PC-9 (cell line): ENCODE measurements around the gene CAPS2. TPM values are rescaled to one million over a fixed set of nuclear protein-coding genes. Genes with fewer than 3 reads are reported as not detected.

Experiments
- BruUV-seq: library from RNA; stranded (reverse); fragments of 400-500 nt; replicated peaks from 2 replicates; lab custom pipeline; 2021; lab: Mats Ljungman, UMichigan
- CTCF ChIA-PET: fragments of 300-600 bp; sonication (Branson Sonifier 250); formaldehyde crosslinking; loops from one replicate; lab custom pipeline; 2022; ENCODE audit warnings: antibody characterized with exemption; lab: Charles Lee
- POLR2A ChIA-PET: fragments of 300-600 bp; sonication (Branson Sonifier 250); formaldehyde crosslinking; loops from one replicate; lab custom pipeline; 2022; ENCODE audit warnings: antibody characterized with exemption; ENCODE audit not compliant: unreplicated experiment; lab: Charles Lee
- DNase-seq, 2 experiments: peaks; one replicate each; pipeline versions ENCODE4 v3.0.0 to v3.0.0-alpha.2; 2015 to 2022; ENCODE audit warnings: mixed read lengths in 1 of 2
- H2AFZ ChIP-seq: fragments of 200-600 bp; sonication (generic); 2 replicates; pipeline ENCODE4 v1.8.1; 2017; ENCODE audit warnings: antibody characterized with exemption
- H3F3A ChIP-seq: fragments of 200-600 bp; sonication (generic); 2 replicates; pipeline ENCODE4 v1.8.1; 2017; ENCODE audit warnings: antibody characterized with exemption, mild to moderate bottlenecking, low read depth; ENCODE audit not compliant: insufficient read depth
- H3K27ac ChIP-seq: fragments of 200-600 bp; sonication (generic); 2 replicates; pipeline ENCODE4 v1.6.1; 2016; ENCODE audit warnings: mixed run types
- H3K27me3 ChIP-seq: fragments of 200-600 bp; sonication (generic); 2 replicates; pipeline ENCODE4 v1.6.1; 2016; ENCODE audit warnings: low read depth, mixed run types; ENCODE audit not compliant: insufficient read depth
- H3K36me3 ChIP-seq: fragments of 200-600 bp; sonication (generic); 2 replicates; pipeline ENCODE4 v1.6.1; 2016; ENCODE audit warnings: low read depth, mixed run types
- H3K4me1 ChIP-seq: fragments of 200-600 bp; sonication (generic); replicated peaks from 2 replicates; pipeline ENCODE4 v1.6.1; 2016; ENCODE audit warnings: mixed run types; ENCODE audit not compliant: insufficient read depth
- H3K4me2 ChIP-seq: fragments of 200-600 bp; sonication (generic); 2 replicates; pipeline ENCODE4 v1.6.1; 2017; ENCODE audit warnings: mixed run types
- H3K4me3 ChIP-seq: fragments of 200-600 bp; sonication (generic); 2 replicates; pipeline ENCODE4 v1.6.1; 2016; ENCODE audit warnings: mixed run types
- H3K79me2 ChIP-seq: fragments of 200-600 bp; sonication (generic); 2 replicates; pipeline ENCODE4 v1.6.1; 2017; ENCODE audit warnings: low read depth, mixed run types
- H3K9me2 ChIP-seq: fragments of 200-600 bp; sonication (generic); 2 replicates; pipeline ENCODE4 v1.8.1; 2017; ENCODE audit warnings: mild to moderate bottlenecking; ENCODE audit not compliant: insufficient read depth
- H3K9me3 ChIP-seq: fragments of 200-600 bp; sonication (generic); 2 replicates; pipeline ENCODE4 v1.8.1; 2016; ENCODE audit warnings: low read depth; ENCODE audit not compliant: insufficient read depth
- H4K20me1 ChIP-seq: fragments of 200-600 bp; sonication (generic); 2 replicates; pipeline ENCODE4 v1.8.1; 2017; ENCODE audit not compliant: insufficient read depth
- CTCF ChIP-seq: fragments of 200-600 bp; sonication (generic); conservative IDR thresholded peaks from 2 replicates; pipeline ENCODE4 v1.6.1; 2017; ENCODE audit warnings: mixed run types, antibody characterized with exemption, mild to moderate bottlenecking, moderate library complexity
- EZH2 ChIP-seq: fragments of 200-600 bp; sonication (generic); IDR thresholded peaks from 2 replicates; pipeline ENCODE4 v1.8.0; 2017; ENCODE audit warnings: antibody characterized with exemption, low read depth
- intact Hi-C: fragments of 100-400 bp; cut with micrococcal nuclease; formaldehyde crosslinking; loops from one replicate; pipeline ENCODE4 v1.10.0; 2022; ENCODE audit not compliant: unreplicated experiment
- total RNA-seq: library from RNA; stranded (reverse); gene quantifications from 2 replicates; pipeline ENCODE4 v1.2.3, GENCODE V29; 2021

The CAPS2 gene
- total RNA-seq, 1 experiment from 2014 or later, result 19.8 TPM

GRCh38 chr12:75366629-75367028 is 36.5 kb upstream of the CAPS2 start:
- no peaks in the 10 kb centered on the region for H4K20me1 ChIP-seq
- ChIA-PET POLR2A (no interaction called here), CTCF (no interaction called here)
- H3K4me3 ChIP-seq, result no peak overlapping the region
- H3K27ac ChIP-seq, result no peak overlapping the region
- H3K36me3 ChIP-seq, result no peaks in the 10 kb centered on the region
- no peaks in the 10 kb centered on the region for H3K79me2 ChIP-seq
- H3K4me2 ChIP-seq, result no peak overlapping the region
- H2AFZ ChIP-seq, result no peak overlapping the region
- no peaks in the 10 kb centered on the region for H3K27me3 ChIP-seq
- H3K9me3 ChIP-seq, result no peaks in the 10 kb centered on the region; the same call in 1 of the 2 replicates
- BruUV-seq, result no TSS peak
- 0 out of 2 replicates have a peak, but pooled peaks cover 4% of the 10 kb centered on the region for H3K9me2 ChIP-seq
- H3K4me1 ChIP-seq, result no peaks in the 10 kb centered on the region
- intact Hi-C loops, result no loop called here
- no peak for DNase-seq
- TF ChIP-seq CTCF, result no peak
- no peak for TF ChIP-seq EZH2
- H3F3A ChIP-seq, result no peaks in the 10 kb centered on the region

GRCh38 chr12:75364919-75365318 is 34.8 kb upstream of the CAPS2 start:
- CTCF ChIA-PET, result no interaction called here
- intact Hi-C loops, result no loop called here

GRCh38 chr12:75361408-75361807 is 31.3 kb upstream of the CAPS2 start:
- Histone ChIP-seq H3F3A (no peaks in the 10 kb centered on the region), H3K27ac (no peak overlapping the region), H3K4me1 (no peaks in the 10 kb centered on the region), H2AFZ (no peak overlapping the region), H3K9me2 (no peaks in the 10 kb centered on the region), H3K27me3 (no peaks in the 10 kb centered on the region), H3K79me2 (no peaks in the 10 kb centered on the region), H3K4me2 (no peak overlapping the region), H3K9me3 (peaks cover 7% of the 10 kb centered on the region; the same call in 1 of the 2 replicates), H4K20me1 (no peaks in the 10 kb centered on the region), H3K4me3 (no peak overlapping the region), H3K36me3 (no peaks in the 10 kb centered on the region)
- ChIA-PET POLR2A (no interaction called here), CTCF (no interaction called here)
- BruUV-seq, result no TSS peak
- no peak for DNase-seq
- TF ChIP-seq EZH2 (no peak), CTCF (no peak)
- intact Hi-C loops, result no loop called here

More at GRCh38 chr12:75364919-75365318, 34.8 kb upstream of the CAPS2 start:
- no peak for DNase-seq
- no peak overlapping the region for H3K27ac ChIP-seq
- H3K9me2 ChIP-seq, result 0 out of 2 replicates have a peak, but pooled peaks cover 4% of the 10 kb centered on the region
- H3K4me3 ChIP-seq, result no peak overlapping the region
- no TSS peak for BruUV-seq
- no peaks in the 10 kb centered on the region for H4K20me1 ChIP-seq
- no peaks in the 10 kb centered on the region for H3K4me1 ChIP-seq
- no peak overlapping the region for H2AFZ ChIP-seq
- H3K36me3 ChIP-seq, result no peaks in the 10 kb centered on the region
- POLR2A ChIA-PET, result no interaction called here
- H3F3A ChIP-seq, result no peaks in the 10 kb centered on the region
- no peak overlapping the region for H3K4me2 ChIP-seq
- TF ChIP-seq CTCF (no peak), EZH2 (no peak)
- peaks cover 3% of the 10 kb centered on the region; the same call in 1 of the 2 replicates for H3K9me3 ChIP-seq
- no peaks in the 10 kb centered on the region for H3K27me3 ChIP-seq
- no peaks in the 10 kb centered on the region for H3K79me2 ChIP-seq
